Measurements from ENCODE around the gene LMTK3. TPM values are rescaled to one million over a fixed set of nuclear protein-coding genes. Genes with fewer than 3 reads are reported as not detected.

The LMTK3 gene
- total RNA-seq, 1 experiment from 2014 or later: not detected

DNA sequence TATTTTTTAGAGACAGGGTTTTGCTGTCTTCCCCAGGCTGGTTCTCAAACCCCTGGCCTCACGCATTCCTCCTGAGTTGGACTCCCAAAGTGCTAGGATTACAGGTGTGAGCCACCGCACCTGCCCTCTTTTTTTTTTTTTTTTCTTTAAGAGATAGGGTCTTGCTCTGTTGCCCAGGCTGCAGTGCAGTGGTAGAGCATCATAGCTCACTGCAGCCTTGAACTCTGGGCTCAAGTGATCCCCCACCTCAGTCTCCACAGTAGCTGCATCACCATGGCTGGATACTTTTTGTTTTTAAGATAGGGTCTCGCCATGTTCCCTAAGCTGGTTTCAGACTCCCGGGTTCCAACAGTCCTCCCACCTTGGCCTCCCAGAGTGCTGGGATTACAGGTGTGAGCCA lies 54.8 kb downstream of the LMTK3 start:
- Histone ChIP-seq H3K9me2 (replicated peaks; ENCODE audit: insufficient read depth, low read length) (no peaks in the 10 kb centered on the region), H3K27ac (ENCODE audit: low read length) (no peak overlapping the region), H3K4me3 (ENCODE audit: low read length) (no peak overlapping the region), H4K20me1 (ENCODE audit: insufficient read depth, low read depth, low read length) (no peaks in the 10 kb centered on the region), H3K9me3 (ENCODE audit: low read length) (no peaks in the 10 kb centered on the region), H2AFZ (ENCODE audit: low read length) (no peak overlapping the region), H3K79me2 (ENCODE audit: low read length) (peaks cover 16% of the 10 kb centered on the region; the same call in 1 of the 2 replicates), H3K4me2 (ENCODE audit: low read depth, low read length, poor library complexity, severe bottlenecking) (no peak overlapping the region), H3K27me3 (ENCODE audit: low read length) (no peaks in the 10 kb centered on the region), H3K9ac (ENCODE audit: low read length) (no peak overlapping the region), H3K4me1 (ENCODE audit: low read length) (no peaks in the 10 kb centered on the region), H3K36me3 (ENCODE audit: insufficient read depth, low read length) (peaks cover 12% of the 10 kb centered on the region; the same call in 1 of the 2 replicates)
- DNase-seq: no peak

- Histone ChIP-seq H2AFZ (ENCODE audit: low read length) (no peak overlapping the region), H3K9ac (ENCODE audit: low read length) (no peak overlapping the region), H3K27ac (ENCODE audit: low read length) (no peak overlapping the region), H3K4me3 (ENCODE audit: low read length) (no peak overlapping the region), H3K79me2 (ENCODE audit: low read length) (peaks cover 16% of the 10 kb centered on the region; the same call in 1 of the 2 replicates), H3K27me3 (ENCODE audit: low read length) (no peaks in the 10 kb centered on the region), H3K9me2 (replicated peaks; ENCODE audit: insufficient read depth, low read length) (no peaks in the 10 kb centered on the region), H3K9me3 (ENCODE audit: low read length) (no peaks in the 10 kb centered on the region), H3K36me3 (ENCODE audit: insufficient read depth, low read length) (peaks cover 12% of the 10 kb centered on the region), H3K4me2 (ENCODE audit: low read depth, low read length, poor library complexity, severe bottlenecking) (no peak overlapping the region), H3K4me1 (ENCODE audit: low read length) (no peaks in the 10 kb centered on the region), H4K20me1 (ENCODE audit: insufficient read depth, low read depth, low read length) (no peaks in the 10 kb centered on the region)
- DNase-seq: no peak
Measured at GRCh38 chr19:48455908-48456562, 55.6 kb downstream of the LMTK3 start.

DNA sequence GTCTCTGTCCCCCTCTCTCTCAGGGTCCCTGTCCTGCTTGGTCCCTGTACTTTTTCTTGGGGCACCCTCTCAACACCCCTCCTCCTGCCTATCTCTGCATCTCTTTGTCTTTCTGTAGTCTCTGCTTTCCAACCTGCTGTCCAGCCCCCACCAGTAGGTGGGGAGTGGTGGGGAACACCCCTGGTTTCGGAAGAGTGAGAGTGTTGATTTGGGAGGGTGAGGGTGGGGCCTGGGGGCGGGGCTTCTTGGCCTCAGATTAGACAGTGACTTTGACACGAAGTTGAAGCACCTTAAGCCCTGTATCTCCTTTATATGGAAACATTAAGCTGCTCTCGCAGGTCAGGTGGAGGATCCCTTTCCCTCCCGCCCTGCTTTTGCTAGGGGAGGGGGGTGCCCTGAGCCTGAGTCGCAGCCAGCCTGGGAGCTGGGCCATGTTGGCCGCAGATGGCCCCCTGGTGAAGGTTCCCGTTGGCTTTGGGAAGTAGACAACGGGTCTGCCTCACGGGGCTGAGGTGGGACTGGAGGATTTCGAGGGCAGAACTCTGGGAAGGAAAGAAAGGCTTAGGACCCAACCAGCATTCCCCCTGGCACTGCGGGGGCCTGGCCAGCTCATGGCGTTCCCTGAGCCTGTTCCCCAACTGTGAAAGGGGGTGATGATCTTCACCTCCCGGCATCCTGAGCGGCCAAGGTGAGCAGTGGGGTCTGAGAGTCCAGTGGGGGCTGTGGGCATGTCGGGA lies 56.3 kb downstream of the LMTK3 start, which contains the start of gene KCNJ14:
Gene KCNJ14, plus strand, starts transcription at position 404 of the 737 bp plus-strand sequence. CDS start 6,151 bp downstream, outside the sequence.
- H3K9me2 ChIP-seq (replicated peaks; ENCODE audit: insufficient read depth, low read length): no peaks in the 10 kb centered on the region
- H3K27me3 ChIP-seq (ENCODE audit: low read length): no peaks in the 10 kb centered on the region
- H2AFZ ChIP-seq (ENCODE audit: low read length): no peak within 1 kb of the TSS
- H3K4me1 ChIP-seq (ENCODE audit: low read length): no peaks in the 10 kb centered on the region
- DNase-seq: no peak
- no peaks in the 10 kb centered on the region for H4K20me1 ChIP-seq (ENCODE audit: insufficient read depth, low read depth, low read length)
- H3K79me2 ChIP-seq (ENCODE audit: low read length): peaks cover 16% of the 10 kb centered on the region; the same call in 1 of the 2 replicates
- H3K36me3 ChIP-seq (ENCODE audit: insufficient read depth, low read length): peaks cover 12% of the 10 kb centered on the region
- H3K9ac ChIP-seq (ENCODE audit: low read length): no peak within 1 kb of the TSS
- no peaks in the 10 kb centered on the region for H3K9me3 ChIP-seq (ENCODE audit: low read length)
- no peak within 1 kb of the TSS for H3K27ac ChIP-seq (ENCODE audit: low read length)
- H3K4me3 ChIP-seq (ENCODE audit: low read length): no peak within 1 kb of the TSS
- H3K4me2 ChIP-seq (ENCODE audit: low read depth, low read length, poor library complexity, severe bottlenecking): no peak within 1 kb of the TSS

- no peak overlapping the region for H3K4me3 ChIP-seq (ENCODE audit: low read length)
- no peaks in the 10 kb centered on the region for H3K9me2 ChIP-seq (replicated peaks; ENCODE audit: insufficient read depth, low read length)
- no peak overlapping the region for H3K9ac ChIP-seq (ENCODE audit: low read length)
- no peak overlapping the region for H3K27ac ChIP-seq (ENCODE audit: low read length)
- no peaks in the 10 kb centered on the region for H4K20me1 ChIP-seq (ENCODE audit: insufficient read depth, low read depth, low read length)
- H3K27me3 ChIP-seq (ENCODE audit: low read length): no peaks in the 10 kb centered on the region
- no peak overlapping the region for H2AFZ ChIP-seq (ENCODE audit: low read length)
- H3K79me2 ChIP-seq (ENCODE audit: low read length): peaks cover 16% of the 10 kb centered on the region; the same call in 1 of the 2 replicates
- H3K4me1 ChIP-seq (ENCODE audit: low read length): no peaks in the 10 kb centered on the region
- H3K4me2 ChIP-seq (ENCODE audit: low read depth, low read length, poor library complexity, severe bottlenecking): no peak overlapping the region
- H3K36me3 ChIP-seq (ENCODE audit: insufficient read depth, low read length): peaks cover 12% of the 10 kb centered on the region
- no peaks in the 10 kb centered on the region for H3K9me3 ChIP-seq (ENCODE audit: low read length)
- no peak for DNase-seq
Measured at GRCh38 chr19:48454150-48454730, 57.4 kb downstream of the LMTK3 start.

- Histone ChIP-seq H3K4me2 (ENCODE audit: low read depth, low read length, poor library complexity, severe bottlenecking) (no peak overlapping the region), H3K9ac (ENCODE audit: low read length) (no peak overlapping the region), H3K27me3 (ENCODE audit: low read length) (no peaks in the 10 kb centered on the region), H3K79me2 (ENCODE audit: low read length) (peaks cover 30% of the 10 kb centered on the region), H4K20me1 (ENCODE audit: insufficient read depth, low read depth, low read length) (no peaks in the 10 kb centered on the region), H2AFZ (ENCODE audit: low read length) (no peak overlapping the region), H3K9me2 (replicated peaks; ENCODE audit: insufficient read depth, low read length) (no peaks in the 10 kb centered on the region), H3K36me3 (ENCODE audit: insufficient read depth, low read length) (peaks cover 25% of the 10 kb centered on the region), H3K4me3 (ENCODE audit: low read length) (no peak overlapping the region), H3K27ac (ENCODE audit: low read length) (no peak overlapping the region), H3K4me1 (ENCODE audit: low read length) (peaks cover 2% of the 10 kb centered on the region; the same call in 1 of the 2 replicates), H3K9me3 (ENCODE audit: low read length) (no peaks in the 10 kb centered on the region)
- DNase-seq: no peak
Measured at GRCh38 chr19:48452289-48453190, 59.1 kb downstream of the LMTK3 start.

DNA sequence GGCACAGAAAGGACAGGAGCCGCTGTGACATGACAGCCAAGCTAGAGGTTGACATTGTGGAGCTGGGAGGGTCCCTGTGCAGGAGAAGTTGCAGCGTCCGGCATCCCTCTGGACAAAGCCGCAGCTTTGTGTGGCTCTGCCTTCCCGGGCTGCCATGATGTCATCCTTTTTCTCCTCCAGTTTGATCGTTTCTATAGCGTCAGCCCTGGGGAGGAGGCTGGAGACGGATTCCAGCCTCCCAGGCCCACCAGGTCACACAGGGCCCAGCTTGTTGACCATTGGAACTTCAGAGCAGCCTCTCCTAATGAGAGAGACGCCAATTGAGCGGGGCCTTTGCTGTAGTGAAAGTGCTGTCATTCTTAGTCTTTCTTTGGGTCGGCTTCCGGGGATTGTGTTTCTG lies 60.0 kb downstream of the LMTK3 start:
- Histone ChIP-seq H3K79me2 (ENCODE audit: low read length) (peaks cover 35% of the 10 kb centered on the region), H3K4me1 (ENCODE audit: low read length) (peaks cover 9% of the 10 kb centered on the region), H3K4me2 (ENCODE audit: low read depth, low read length, poor library complexity, severe bottlenecking) (no peak overlapping the region), H3K9ac (ENCODE audit: low read length) (no peak overlapping the region), H3K4me3 (ENCODE audit: low read length) (no peak overlapping the region), H4K20me1 (ENCODE audit: insufficient read depth, low read depth, low read length) (no peaks in the 10 kb centered on the region), H3K9me3 (ENCODE audit: low read length) (no peaks in the 10 kb centered on the region), H3K27ac (ENCODE audit: low read length) (no peak overlapping the region), H3K9me2 (replicated peaks; ENCODE audit: insufficient read depth, low read length) (no peaks in the 10 kb centered on the region), H3K27me3 (ENCODE audit: low read length) (no peaks in the 10 kb centered on the region), H2AFZ (ENCODE audit: low read length) (no peak overlapping the region), H3K36me3 (ENCODE audit: insufficient read depth, low read length) (peaks cover 23% of the 10 kb centered on the region)
- DNase-seq: no peak

GRCh38 chr19:48450863-48451262 lies 60.8 kb downstream of the LMTK3 start:
- Histone ChIP-seq H4K20me1 (ENCODE audit: insufficient read depth, low read depth, low read length) (no peaks in the 10 kb centered on the region), H3K9me3 (ENCODE audit: low read length) (no peaks in the 10 kb centered on the region), H3K4me2 (ENCODE audit: low read depth, low read length, poor library complexity, severe bottlenecking) (no peak overlapping the region), H3K9ac (ENCODE audit: low read length) (no peak overlapping the region), H3K4me1 (ENCODE audit: low read length) (peaks cover 12% of the 10 kb centered on the region), H2AFZ (ENCODE audit: low read length) (no peak overlapping the region), H3K9me2 (replicated peaks; ENCODE audit: insufficient read depth, low read length) (no peaks in the 10 kb centered on the region), H3K27me3 (ENCODE audit: low read length) (no peaks in the 10 kb centered on the region), H3K4me3 (ENCODE audit: low read length) (no peak overlapping the region), H3K27ac (ENCODE audit: low read length) (no peak overlapping the region), H3K79me2 (ENCODE audit: low read length) (peaks cover 42% of the 10 kb centered on the region), H3K36me3 (ENCODE audit: insufficient read depth, low read length) (peaks cover 18% of the 10 kb centered on the region)
- DNase-seq: no peak

Measured in Karpas-422 (cell line).